H9 (cell line): ENCODE data around the gene CFAP46. TPM values are rescaled to one million over a fixed set of nuclear protein-coding genes. Genes with fewer than 3 reads are reported as not detected.

Experiments used
- DNase-seq: peaks from one replicate; pipeline ENCODE4 v3.0.0-alpha.2; 2017
- H2AFZ ChIP-seq: one replicate; pipeline ENCODE4 v1.6.1; 2013; ENCODE audit warnings: mild to moderate bottlenecking, low read length, control low read depth, moderate library complexity
- H2AK5ac ChIP-seq: 2 replicates; pipeline ENCODE4 v1.6.1; 2013; ENCODE audit warnings: low read length, control low read depth, mixed read lengths; ENCODE audit not compliant: insufficient read length
- H2BK120ac ChIP-seq: one replicate; pipeline ENCODE4 v1.6.1; 2013; ENCODE audit warnings: low read depth, mild to moderate bottlenecking, low read length, control low read depth, inconsistent platforms; ENCODE audit not compliant: poor library complexity, severe bottlenecking
- H2BK12ac ChIP-seq: 2 replicates; pipeline ENCODE4 v1.6.1; 2013; ENCODE audit warnings: low read length, control low read depth, mixed read lengths, low read depth; ENCODE audit not compliant: insufficient read length
- H2BK15ac ChIP-seq: 2 replicates; pipeline ENCODE4 v1.6.1; 2013; ENCODE audit warnings: low read depth, low read length, control low read depth
- H2BK20ac ChIP-seq: one replicate; pipeline ENCODE4 v1.6.1; 2013; ENCODE audit warnings: low read depth, mild to moderate bottlenecking, low read length, control low read depth, inconsistent platforms; ENCODE audit not compliant: poor library complexity, severe bottlenecking
- H2BK5ac ChIP-seq: 2 replicates; pipeline ENCODE4 v1.6.1; 2013; ENCODE audit warnings: low read length, control low read depth, mixed read lengths; ENCODE audit not compliant: insufficient read length
- H3K14ac ChIP-seq: 2 replicates; pipeline ENCODE4 v1.6.1; 2013; ENCODE audit warnings: low read length, control low read depth; ENCODE audit not compliant: insufficient read depth
- H3K18ac ChIP-seq: 2 replicates; pipeline ENCODE4 v1.6.1; 2013; ENCODE audit warnings: low read depth, mild to moderate bottlenecking, mixed read lengths, low read length, control low read depth; ENCODE audit not compliant: insufficient read length
- H3K23ac ChIP-seq: 2 replicates; pipeline ENCODE4 v1.6.1; 2013; ENCODE audit warnings: low read length, control low read depth, mixed read lengths, low read depth; ENCODE audit not compliant: insufficient read length
- H3K23me2 ChIP-seq: 2 replicates; pipeline ENCODE4 v1.6.1; 2013; ENCODE audit warnings: low read depth, mild to moderate bottlenecking, mixed read lengths, low read length, control low read depth; ENCODE audit not compliant: insufficient read length, poor library complexity, severe bottlenecking
- H3K27ac ChIP-seq: 2 replicates; pipeline ENCODE4 v1.5.1; 2013; ENCODE audit warnings: low read length, control low read depth, mixed read lengths, low read depth; ENCODE audit not compliant: insufficient read length
- H3K27me3 ChIP-seq: 2 replicates; pipeline ENCODE4 v1.6.1; 2013; ENCODE audit warnings: low read length, control low read depth, inconsistent platforms; ENCODE audit not compliant: insufficient read depth
- H3K4ac ChIP-seq: 2 replicates; pipeline ENCODE4 v1.6.1; 2013; ENCODE audit warnings: low read depth, mild to moderate bottlenecking, control low read depth, inconsistent platforms, low read length, moderate library complexity
- H3K4me1 ChIP-seq: 2 replicates; pipeline ENCODE4 v1.6.1; 2013; ENCODE audit warnings: low read length, control low read depth, inconsistent platforms; ENCODE audit not compliant: insufficient read depth
- H3K4me2 ChIP-seq: 2 replicates; pipeline ENCODE4 v1.6.1; 2013; ENCODE audit warnings: low read length, control low read depth, mixed read lengths; ENCODE audit not compliant: insufficient read length, insufficient read depth
- H3K56ac ChIP-seq: 2 replicates; pipeline ENCODE4 v1.6.1; 2013; ENCODE audit warnings: low read depth, mild to moderate bottlenecking, mixed read lengths, low read length, control low read depth; ENCODE audit not compliant: insufficient read length
- H3K79me1 ChIP-seq: 2 replicates; pipeline ENCODE4 v1.6.1; 2013; ENCODE audit warnings: low read depth, mild to moderate bottlenecking, moderate library complexity, low read length, control low read depth, inconsistent platforms; ENCODE audit not compliant: insufficient read depth, poor library complexity, severe bottlenecking
- H3K79me2 ChIP-seq: 2 replicates; pipeline ENCODE4 v1.6.1; 2013; ENCODE audit warnings: low read length, control low read depth, inconsistent platforms; ENCODE audit not compliant: insufficient read depth
- H3K9ac ChIP-seq: 2 replicates; pipeline ENCODE4 v1.6.1; 2013; ENCODE audit warnings: low read length, control low read depth, mixed read lengths; ENCODE audit not compliant: insufficient read length; ENCODE audit errors: extremely low read depth
- H3K9me3 ChIP-seq: one replicate; pipeline ENCODE4 v1.6.1; 2013; ENCODE audit warnings: low read depth, low read length, inconsistent platforms; ENCODE audit not compliant: control insufficient read depth
- H3T11ph ChIP-seq: one replicate; pipeline ENCODE4 v1.6.1; 2013; ENCODE audit warnings: mild to moderate bottlenecking, low read length, control low read depth, inconsistent platforms
- H4K20me1 ChIP-seq: one replicate; pipeline ENCODE4 v1.6.1; 2013; ENCODE audit not compliant: control insufficient read depth, insufficient read length, insufficient read depth
- H4K5ac ChIP-seq: 2 replicates; pipeline ENCODE4 v1.6.1; 2013; ENCODE audit warnings: low read depth, mild to moderate bottlenecking, mixed read lengths, low read length, control low read depth; ENCODE audit not compliant: insufficient read length
- H4K8ac ChIP-seq: replicated peaks from 2 replicates; pipeline ENCODE4 v1.6.1; 2013; ENCODE audit warnings: low read length, control low read depth, mixed read lengths, low read depth; ENCODE audit not compliant: insufficient read length
- H4K91ac ChIP-seq: 2 replicates; pipeline ENCODE4 v1.6.1; 2013; ENCODE audit warnings: low read depth, mild to moderate bottlenecking, moderate library complexity, mixed read lengths, low read length, control low read depth; ENCODE audit not compliant: insufficient read length
- H3K27ac Mint-ChIP-seq, 3 experiments: 2 replicates in 2 of 3; 3 replicates in 1 of 3; pipeline ENCODE4 v1.8.0; 2020 to 2021; ENCODE audit warnings: mixed read lengths in 3 of 3, mild to moderate bottlenecking in 1 of 3, moderate library complexity in 1 of 3
- H3K27me3 Mint-ChIP-seq: 2 replicates; pipeline ENCODE4 v1.8.0; 2021; ENCODE audit warnings: low read depth, mild to moderate bottlenecking, moderate library complexity, mixed read lengths
- H3K36me3 Mint-ChIP-seq, 3 experiments: 2 replicates in 2 of 3; 3 replicates in 1 of 3; pipeline ENCODE4 v1.8.0; 2020 to 2021; ENCODE audit warnings: low read depth in 3 of 3, mixed read lengths in 3 of 3; ENCODE audit not compliant: insufficient read depth in 1 of 3
- H3K4me1 Mint-ChIP-seq, 2 experiments: 2 replicates each; pipeline ENCODE4 v1.8.0; 2020; ENCODE audit warnings: mixed read lengths in 2 of 2
- H3K4me3 Mint-ChIP-seq, 2 experiments: 2 replicates in 1 of 2; 3 replicates in 1 of 2; pipeline ENCODE4 v1.8.0; 2020 to 2021; ENCODE audit warnings: mild to moderate bottlenecking in 2 of 2, mixed read lengths in 2 of 2, moderate library complexity in 1 of 2
- H3K9me3 Mint-ChIP-seq, 2 experiments: 2 replicates in 1 of 2; 3 replicates in 1 of 2; pipeline ENCODE4 v1.8.0; 2020; ENCODE audit warnings: mild to moderate bottlenecking in 2 of 2, mixed read lengths in 2 of 2, moderate library complexity in 1 of 2
- WGBS: extraction: QIAGEN DNeasy Blood & Tissue Kit; methylation state at CpG from one replicate; pipeline ENCODE4 v1.1.7; 2013; ENCODE audit warnings: missing lambda C conversion rate, low lambda C conversion rate, mixed read lengths; ENCODE audit not compliant: insufficient read length; ENCODE audit errors: extremely low coverage; 5-methylcytosine and 5-hydroxymethylcytosine counted together
- total RNA-seq: library from RNA; stranded (reverse); gene quantifications from 2 replicates; pipeline ENCODE4 v1.2.1, GENCODE V29; 2021
- TF ChIP-seq, protein P1 (sequence below): fragments of 200-600 bp; sonication (generic); conservative IDR thresholded peaks from 3 replicates; pipeline ENCODE4 v1.8.0; 2021; ENCODE audit warnings: antibody characterized with exemption, mild to moderate bottlenecking

The CFAP46 gene
- total RNA-seq, 1 experiment from 2014 or later, result 3.1 TPM

DNA sequence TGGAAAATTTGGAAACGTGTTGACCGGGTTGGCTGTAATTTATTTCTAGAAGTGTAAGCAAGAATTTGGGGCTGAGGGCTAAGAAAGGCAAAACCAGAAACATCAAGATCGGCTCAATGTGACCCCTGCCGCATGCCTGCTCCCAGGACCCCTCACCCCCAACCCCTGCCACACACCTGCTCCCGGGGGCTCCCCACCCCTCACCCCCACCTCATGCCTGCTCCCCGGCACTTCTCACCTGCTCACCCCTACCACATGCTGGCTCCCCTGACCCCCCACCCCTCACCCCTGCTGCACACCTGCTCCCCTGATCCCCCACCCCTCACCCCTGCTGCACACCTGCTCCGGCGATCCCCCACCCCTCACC lies 19.0 kb upstream of the CFAP46 start:
- Histone ChIP-seq H3K14ac (no peak overlapping the region), H3K4me2 (peak overlapping the region; percentile 46), H2AFZ (no peak overlapping the region), H2BK15ac (no peak overlapping the region), H4K91ac (no peak overlapping the region), H3K79me2 (no peaks in the 10 kb centered on the region), H3K27ac (no peak overlapping the region), H3K56ac (no peak overlapping the region), H3K4ac (no peak overlapping the region), H2BK5ac (no peak overlapping the region), H3K27me3 (no peaks in the 10 kb centered on the region; the same call in 1 of the 2 replicates), H3K23me2 (peaks cover 3% of the 10 kb centered on the region), H3K23ac (no peak overlapping the region), H3T11ph (no peak overlapping the region), H3K9ac (no peak overlapping the region), H4K8ac (no peak overlapping the region), H3K9me3 (no peaks in the 10 kb centered on the region), H4K20me1 (no peaks in the 10 kb centered on the region), H3K79me1 (no peaks in the 10 kb centered on the region), H3K18ac (no peak overlapping the region), H4K5ac (no peak overlapping the region), H2BK120ac (no peak overlapping the region), H2BK20ac (no peak overlapping the region), H3K4me1 (no peaks in the 10 kb centered on the region; the same call in 1 of the 2 replicates), H2AK5ac (no peak overlapping the region), H2BK12ac (no peak overlapping the region)
- peaks cover 27% of the 10 kb centered on the region for H3K27me3 Mint-ChIP-seq
- H3K36me3 Mint-ChIP-seq, result peaks cover 0 to 3% (median 0%) of the 10 kb centered on the region in 3 experiments; a peak in 1 of 7 replicates
- TF ChIP-seq, protein P1, sequence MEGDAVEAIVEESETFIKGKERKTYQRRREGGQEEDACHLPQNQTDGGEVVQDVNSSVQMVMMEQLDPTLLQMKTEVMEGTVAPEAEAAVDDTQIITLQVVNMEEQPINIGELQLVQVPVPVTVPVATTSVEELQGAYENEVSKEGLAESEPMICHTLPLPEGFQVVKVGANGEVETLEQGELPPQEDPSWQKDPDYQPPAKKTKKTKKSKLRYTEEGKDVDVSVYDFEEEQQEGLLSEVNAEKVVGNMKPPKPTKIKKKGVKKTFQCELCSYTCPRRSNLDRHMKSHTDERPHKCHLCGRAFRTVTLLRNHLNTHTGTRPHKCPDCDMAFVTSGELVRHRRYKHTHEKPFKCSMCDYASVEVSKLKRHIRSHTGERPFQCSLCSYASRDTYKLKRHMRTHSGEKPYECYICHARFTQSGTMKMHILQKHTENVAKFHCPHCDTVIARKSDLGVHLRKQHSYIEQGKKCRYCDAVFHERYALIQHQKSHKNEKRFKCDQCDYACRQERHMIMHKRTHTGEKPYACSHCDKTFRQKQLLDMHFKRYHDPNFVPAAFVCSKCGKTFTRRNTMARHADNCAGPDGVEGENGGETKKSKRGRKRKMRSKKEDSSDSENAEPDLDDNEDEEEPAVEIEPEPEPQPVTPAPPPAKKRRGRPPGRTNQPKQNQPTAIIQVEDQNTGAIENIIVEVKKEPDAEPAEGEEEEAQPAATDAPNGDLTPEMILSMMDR, result no peak
- H3K4me1 Mint-ChIP-seq, result peaks cover 11 to 20% of the 10 kb centered on the region in 2 experiments
- H3K9me3 Mint-ChIP-seq, result peaks cover 0 to 5% of the 10 kb centered on the region in 2 experiments; a peak in 3 of 5 replicates
- no peak overlapping the region for H3K27ac Mint-ChIP-seq
- no peak for DNase-seq
- H3K4me3 Mint-ChIP-seq, result no peak overlapping the region
- no CpG with 5 or more reads among the region's 8 CpGs for WGBS
